Keratinocyte (primary cell): ENCODE measurements around the gene EMP1. TPM values are rescaled to one million over a fixed set of nuclear protein-coding genes. Genes with fewer than 3 reads are reported as not detected.

Source experiments
- DNase-seq: peaks from one replicate; pipeline ENCODE4 v3.0.0-alpha.2; 2011; ENCODE audit warnings: low read depth, missing footprints, low spot score
- FAIRE-seq: peaks from 2 replicates; lab custom pipeline; 2011; peaks lifted over from hg19 to GRCh38; lab: Jason Lieb, UNC
- H2AFZ ChIP-seq: 2 replicates; pipeline ENCODE4 v1.6.0; 2012; ENCODE audit warnings: low read length, control low read depth, inconsistent platforms; ENCODE audit not compliant: control insufficient read depth
- H3K27ac ChIP-seq: 2 replicates; pipeline ENCODE4 v1.5.1; 2011; ENCODE audit warnings: low read length; ENCODE audit not compliant: control insufficient read depth, insufficient read depth
- H3K27me3 ChIP-seq: 3 replicates; pipeline ENCODE4 v1.6.0; 2011; ENCODE audit warnings: low read length; ENCODE audit not compliant: control insufficient read depth, insufficient read depth; ENCODE audit errors: extremely low read depth
- H3K36me3 ChIP-seq, 2 experiments: 2 replicates in 1 of 2; 3 replicates in 1 of 2; pipeline ENCODE4 v1.5.1; 2011; ENCODE audit warnings: low read length in 2 of 2, mild to moderate bottlenecking in 1 of 2; ENCODE audit not compliant: control insufficient read depth in 2 of 2, insufficient read depth in 2 of 2; ENCODE audit errors: extremely low read depth in 1 of 2
- H3K4me1 ChIP-seq: 3 replicates; pipeline ENCODE4 v1.5.1; 2011; ENCODE audit warnings: low read length; ENCODE audit not compliant: control insufficient read depth, insufficient read depth; ENCODE audit errors: extremely low read depth
- H3K4me2 ChIP-seq: 3 replicates; pipeline ENCODE4 v1.6.0; 2011; ENCODE audit warnings: low read depth, low read length; ENCODE audit not compliant: control insufficient read depth, insufficient read depth; ENCODE audit errors: extremely low read depth
- H3K4me3 ChIP-seq, 3 experiments: fragments of 200-600 bp in 1 of 3; sonication (generic) in 1 of 3; 2 replicates in 2 of 3; 3 replicates in 1 of 3; pipeline ENCODE4 v1.5.1; 2011 to 2016; ENCODE audit warnings: low read length in 3 of 3, mild to moderate bottlenecking in 3 of 3, control low read depth in 2 of 3, inconsistent platforms in 1 of 3, low read depth in 1 of 3, mixed read lengths in 1 of 3, mixed run types in 1 of 3, moderate library complexity in 1 of 3; ENCODE audit not compliant: control insufficient read depth in 2 of 3, insufficient read depth in 2 of 3; ENCODE audit errors: extremely low read depth in 1 of 3
- H3K79me2 ChIP-seq: 2 replicates; pipeline ENCODE4 v1.6.0; 2012; ENCODE audit warnings: low read length; ENCODE audit not compliant: control insufficient read depth, insufficient read depth
- H3K9ac ChIP-seq: 3 replicates; pipeline ENCODE4 v1.6.0; 2011; ENCODE audit warnings: low read length; ENCODE audit not compliant: control insufficient read depth, insufficient read depth; ENCODE audit errors: extremely low read depth
- H3K9me1 ChIP-seq: 3 replicates; pipeline ENCODE4 v1.6.0; 2011; ENCODE audit warnings: low read length; ENCODE audit not compliant: control insufficient read depth, insufficient read depth; ENCODE audit errors: extremely low read depth
- H3K9me3 ChIP-seq: 2 replicates; pipeline ENCODE4 v1.5.1; 2012; ENCODE audit warnings: low read depth, low read length; ENCODE audit not compliant: control insufficient read depth
- H4K20me1 ChIP-seq: 3 replicates; pipeline ENCODE4 v1.6.0; 2011; ENCODE audit warnings: low read length; ENCODE audit not compliant: control insufficient read depth, insufficient read depth; ENCODE audit errors: extremely low read depth
- EZH2 ChIP-seq: IDR thresholded peaks from one replicate; pipeline ENCODE4 v1.6.1; 2012; ENCODE audit warnings: inconsistent platforms, mild to moderate bottlenecking, low read length, moderate library complexity
- dilution Hi-C: fragments of 300-500 bp; cut with MboI; formaldehyde crosslinking; loops from one replicate; pipeline ENCODE4 v1.7.0; 2020; ENCODE audit warnings: low sequenced_read_pairs; ENCODE audit not compliant: extremely low pct_ligation_motif_present
- polyA plus RNA-seq, 5 experiments: library from polyadenylated mRNA; depleted of rRNA in 3 of 5; stranded (reverse) in 3 of 5; stranded (forward) in 1 of 5; unstranded in 1 of 5; fragments of >200 nt; gene quantifications; 1 replicate in 1 of 5; 2 replicates in 3 of 5; 3 replicates in 1 of 5; pipeline versions ENCODE4 v1.2.1 to v1.2.3, GENCODE V29; 2011 to 2012; ENCODE audit warnings: missing spikeins in 2 of 5, low read depth in 1 of 5, low replicate concordance in 1 of 5
- TF ChIP-seq, protein P1 (sequence below), 3 experiments: IDR thresholded peaks in 1 of 3; conservative IDR thresholded peaks in 1 of 3; optimal IDR thresholded peaks in 1 of 3; 2 replicates in 2 of 3; 3 replicates in 1 of 3; pipeline versions ENCODE3 to v1.5.1; 2011; ENCODE audit warnings: low read length in 3 of 3, mild to moderate bottlenecking in 3 of 3, moderate library complexity in 2 of 3, control low read depth in 1 of 3, inconsistent platforms in 1 of 3; ENCODE audit not compliant: insufficient read depth in 2 of 3; ENCODE audit errors: extremely low read depth in 1 of 3

EMP1 gene
- polyA plus RNA-seq, 1 donor (not counting 4 experiments of a cell fraction or from before 2014, with no cell fraction given): 583 TPM

DNA sequence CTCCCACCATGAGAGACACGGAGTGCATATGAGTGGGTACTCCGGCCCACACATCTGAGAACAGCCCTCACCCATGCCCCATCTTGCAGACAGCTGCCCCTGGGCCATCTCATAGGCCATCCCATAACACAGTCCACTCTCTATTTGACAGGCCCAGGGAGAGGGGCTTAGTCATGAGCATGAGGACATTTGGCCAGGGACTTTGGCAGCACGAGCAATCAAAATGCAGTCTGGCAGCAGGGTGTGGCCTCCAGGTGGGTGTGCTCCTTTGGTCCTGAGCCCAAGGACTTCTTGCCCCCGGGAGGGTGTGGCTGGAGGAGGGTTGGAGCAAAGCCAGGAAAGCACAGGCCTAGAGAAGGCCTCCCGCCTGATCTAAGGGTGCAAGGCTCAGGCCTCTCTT lies 25.6 kb downstream of the EMP1 start:
- no peak for TF ChIP-seq EZH2
- TF ChIP-seq, protein P1, sequence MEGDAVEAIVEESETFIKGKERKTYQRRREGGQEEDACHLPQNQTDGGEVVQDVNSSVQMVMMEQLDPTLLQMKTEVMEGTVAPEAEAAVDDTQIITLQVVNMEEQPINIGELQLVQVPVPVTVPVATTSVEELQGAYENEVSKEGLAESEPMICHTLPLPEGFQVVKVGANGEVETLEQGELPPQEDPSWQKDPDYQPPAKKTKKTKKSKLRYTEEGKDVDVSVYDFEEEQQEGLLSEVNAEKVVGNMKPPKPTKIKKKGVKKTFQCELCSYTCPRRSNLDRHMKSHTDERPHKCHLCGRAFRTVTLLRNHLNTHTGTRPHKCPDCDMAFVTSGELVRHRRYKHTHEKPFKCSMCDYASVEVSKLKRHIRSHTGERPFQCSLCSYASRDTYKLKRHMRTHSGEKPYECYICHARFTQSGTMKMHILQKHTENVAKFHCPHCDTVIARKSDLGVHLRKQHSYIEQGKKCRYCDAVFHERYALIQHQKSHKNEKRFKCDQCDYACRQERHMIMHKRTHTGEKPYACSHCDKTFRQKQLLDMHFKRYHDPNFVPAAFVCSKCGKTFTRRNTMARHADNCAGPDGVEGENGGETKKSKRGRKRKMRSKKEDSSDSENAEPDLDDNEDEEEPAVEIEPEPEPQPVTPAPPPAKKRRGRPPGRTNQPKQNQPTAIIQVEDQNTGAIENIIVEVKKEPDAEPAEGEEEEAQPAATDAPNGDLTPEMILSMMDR (optimal IDR thresholded peaks at IDR 0.05 in 1 of 3, IDR thresholded peaks at IDR 0.05 in 1 of 3, conservative IDR thresholded peaks at IDR 0.05 in 1 of 3; ENCODE audit: extremely low read depth in 1 of 3, insufficient read depth in 2 of 3, low read length in 3 of 3): no peak
- H3K27me3 ChIP-seq: no peaks in the 10 kb centered on the region
- DNase-seq: no peak
- H3K9ac ChIP-seq: no peak overlapping the region
- no peaks in the 10 kb centered on the region for H3K9me3 ChIP-seq
- H3K4me3 ChIP-seq: no peak overlapping the region
- dilution Hi-C loops: no loop called here
- H3K79me2 ChIP-seq: no peaks in the 10 kb centered on the region
- H4K20me1 ChIP-seq: no peaks in the 10 kb centered on the region
- H3K36me3 ChIP-seq: peaks cover 3 to 11% of the 10 kb centered on the region in 2 experiments
- H2AFZ ChIP-seq: no peak overlapping the region
- H3K27ac ChIP-seq: peak overlapping the region; percentile 22
- peaks cover 20% of the 10 kb centered on the region for H3K4me1 ChIP-seq
- FAIRE-seq: peak; percentile 63
- H3K4me2 ChIP-seq: peak overlapping the region; percentile 9
- no peaks in the 10 kb centered on the region for H3K9me1 ChIP-seq

DNA sequence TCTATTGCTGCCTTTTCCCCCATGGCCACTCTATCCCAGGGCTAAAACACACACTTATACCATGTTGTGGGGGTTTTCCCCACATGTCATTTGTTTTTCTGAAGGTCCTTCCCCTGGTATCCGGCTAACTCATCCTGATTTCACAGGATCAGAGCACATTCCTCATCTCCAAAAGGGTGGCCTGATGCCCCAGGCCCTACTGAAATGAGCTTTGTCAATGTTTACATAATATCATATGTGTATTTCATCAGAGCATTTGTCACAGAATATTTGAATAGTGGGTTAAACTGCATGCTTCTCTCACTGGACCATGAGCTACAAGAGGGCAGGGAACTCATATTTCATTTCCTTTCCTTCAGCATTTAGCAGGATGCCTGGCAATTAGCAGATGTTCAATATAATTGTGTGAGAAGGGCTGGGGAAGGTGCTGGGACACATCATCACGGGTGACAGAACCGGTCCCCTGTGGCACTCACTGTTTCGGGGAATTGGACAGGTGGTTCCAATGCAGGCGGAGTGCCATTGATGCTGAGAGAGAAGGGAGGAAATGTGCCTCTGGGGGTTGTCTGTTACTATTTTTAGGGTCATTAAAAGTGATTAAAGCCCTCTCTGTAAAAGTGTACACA lies 26.8 kb downstream of the EMP1 start:
- Histone ChIP-seq H3K9me3 (no peaks in the 10 kb centered on the region), H3K9ac (no peak overlapping the region), H3K27ac (peak overlapping the region; percentile 44), H3K79me2 (no peaks in the 10 kb centered on the region), H3K4me2 (peak overlapping the region; percentile 37), H2AFZ (no peak overlapping the region), H3K4me1 (peaks cover 20% of the 10 kb centered on the region), H4K20me1 (no peaks in the 10 kb centered on the region), H3K36me3 (peaks cover 3 to 5% of the 10 kb centered on the region in 2 experiments), H3K9me1 (no peaks in the 10 kb centered on the region), H3K27me3 (no peaks in the 10 kb centered on the region), H3K4me3 (no peak overlapping the region)
- no peak for TF ChIP-seq EZH2
- TF ChIP-seq, protein P1 (optimal IDR thresholded peaks at IDR 0.05 in 1 of 3, IDR thresholded peaks at IDR 0.05 in 1 of 3, conservative IDR thresholded peaks at IDR 0.05 in 1 of 3; ENCODE audit: extremely low read depth in 1 of 3, insufficient read depth in 2 of 3, low read length in 3 of 3): no peak
- dilution Hi-C loops: no loop called here
- DNase-seq: no peak
- peak; percentile 83 for FAIRE-seq
